Thyroid gland (tissue), 4 donors: ENCODE results near the gene TUBGCP2.

ENCODE experiments used
- CTCF ChIP-seq, 6 experiments: fragments of 200-600 bp in 3 of 6; fragments of 450-650 bp in 3 of 6; sonication (generic) in 3 of 6; IDR thresholded peaks; one replicate each; pipeline ENCODE4 v1.5.1; 2016 to 2019; ENCODE audit warnings: antibody characterized with exemption in 6 of 6, mild to moderate bottlenecking in 2 of 6, inconsistent platforms in 1 of 6, moderate library complexity in 1 of 6
- POLR2A ChIP-seq, 2 donors: fragments of 450-650 bp; IDR thresholded peaks; one replicate each; pipeline ENCODE4 v1.6.1; 2017; ENCODE audit warnings: antibody characterized with exemption in 2 of 2, mild to moderate bottlenecking in 2 of 2, moderate library complexity in 1 of 2

GRCh38 chr10:133229265-133230043, 79.2 kb downstream of the TUBGCP2 start:
- TF ChIP-seq CTCF (IDR thresholded peaks at IDR 0.05) = no peak
- TF ChIP-seq POLR2A (IDR thresholded peaks at IDR 0.05) = no peak
